GM12891 (cell line): ENCODE results near the gene HOXD3.

Source experiments
- DNase-seq: peaks from one replicate; pipeline ENCODE4 v3.0.0; 2011; ENCODE audit warnings: low spot score; ENCODE audit not compliant: insufficient read length
- FAIRE-seq: peaks from 2 replicates; lab custom pipeline; 2011; peaks lifted over from hg19 to GRCh38; lab: Jason Lieb, UNC
- PAX5 ChIP-seq: IDR thresholded peaks from 2 replicates; pipeline ENCODE4 v1.6.1; 2011; ENCODE audit warnings: low read length, moderate library complexity, mild to moderate bottlenecking; ENCODE audit not compliant: insufficient read depth, severe bottlenecking
- POLR2A ChIP-seq: IDR thresholded peaks from 2 replicates; pipeline ENCODE4 v1.6.1; 2011; ENCODE audit warnings: low read depth, low read length, control low read depth
- POLR2AphosphoS5 ChIP-seq: IDR thresholded peaks from 2 replicates; pipeline ENCODE4 v1.6.1; 2011; ENCODE audit warnings: low read depth, low read length, control low read depth
- POU2F2 ChIP-seq: IDR thresholded peaks from 2 replicates; pipeline ENCODE4 v1.6.1; 2011; ENCODE audit warnings: low read depth, mild to moderate bottlenecking, control low read depth, low read length, moderate library complexity
- SPI1 ChIP-seq: IDR thresholded peaks from 2 replicates; pipeline ENCODE4 v1.6.1; 2011; ENCODE audit warnings: low read depth, low read length, control low read depth
- TAF1 ChIP-seq: IDR thresholded peaks from 2 replicates; pipeline ENCODE4 v1.6.1; 2011; ENCODE audit warnings: low read depth, low read length, control low read depth

Gene HOXD3

DNA sequence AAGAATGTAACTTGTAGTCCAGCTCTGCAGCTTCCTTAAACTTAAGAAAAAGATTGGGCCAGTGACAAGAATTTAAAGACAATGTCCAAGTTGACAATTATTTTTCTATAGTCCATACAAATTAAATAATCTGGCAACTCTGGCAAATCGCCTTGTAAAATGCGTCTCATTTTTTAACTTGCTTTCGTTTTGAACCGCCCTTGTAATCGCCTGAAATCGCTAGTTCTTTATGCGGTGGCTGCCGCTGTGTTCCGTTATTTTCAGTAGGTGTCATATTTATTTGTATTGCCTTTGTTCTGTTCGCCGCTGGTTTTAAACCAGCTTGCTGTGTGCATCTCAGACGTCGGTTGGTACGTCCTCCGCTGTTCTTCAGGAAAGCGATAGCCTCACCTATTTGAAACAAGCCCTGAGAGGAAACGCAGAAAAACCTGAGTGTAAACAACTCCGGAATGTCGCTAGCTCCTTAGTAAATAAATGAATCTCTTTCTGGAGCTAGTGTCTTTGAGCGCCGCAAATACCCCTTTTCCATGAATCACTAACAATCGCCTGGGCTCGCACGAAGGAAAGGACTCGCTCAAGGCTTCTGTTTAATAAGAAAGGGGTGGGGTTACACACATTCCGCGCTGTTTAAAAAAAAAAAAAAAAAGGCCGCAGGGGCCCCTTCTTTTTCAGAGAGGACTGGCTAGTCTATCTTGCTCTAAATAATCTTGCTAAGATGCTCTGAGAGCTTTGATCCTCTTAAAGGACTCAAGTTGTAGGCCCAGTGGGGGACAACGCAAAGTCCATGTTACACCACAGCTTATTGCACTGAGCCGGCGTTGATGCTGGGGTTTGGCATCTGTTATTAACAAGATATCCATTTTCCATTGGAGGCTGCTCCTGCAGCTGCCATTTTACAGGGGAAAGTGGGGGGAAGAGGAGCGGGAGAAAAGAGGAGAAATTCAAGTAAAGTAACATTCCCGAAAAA, 24.6 kb upstream of the HOXD3 start:
- FAIRE-seq (no peak), DNase-seq (no peak)
- no peak for TF ChIP-seq POLR2A
- TF ChIP-seq PAX5 = no peak
- no peak for TF ChIP-seq SPI1
- no peak for TF ChIP-seq TAF1
- no peak for TF ChIP-seq POU2F2
- no peak for TF ChIP-seq POLR2AphosphoS5

DNA sequence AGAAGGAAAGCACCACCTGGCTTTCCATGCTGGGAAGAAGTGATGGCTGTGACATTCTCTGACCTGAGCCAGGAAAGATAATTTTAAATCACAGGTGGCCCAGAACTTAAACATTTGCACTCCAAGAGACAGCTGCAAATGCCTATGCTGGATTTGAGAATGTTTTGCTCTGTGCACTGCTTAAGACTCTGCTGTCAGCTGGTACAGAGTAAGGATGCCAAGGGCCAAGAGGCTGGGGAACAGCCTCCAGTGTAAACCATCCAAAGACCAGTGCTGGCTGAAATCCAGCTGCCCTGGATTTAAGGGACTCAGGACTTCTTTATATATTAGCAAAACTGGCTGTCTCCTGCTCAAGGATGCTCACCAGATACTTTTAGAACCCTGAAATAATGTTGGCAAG, 23.7 kb upstream of the HOXD3 start:
- no peak for TF ChIP-seq POU2F2
- no peak for TF ChIP-seq POLR2A
- TF ChIP-seq PAX5 = no peak
- TF ChIP-seq TAF1 = no peak
- TF ChIP-seq SPI1 = no peak
- TF ChIP-seq POLR2AphosphoS5 = no peak
- FAIRE-seq (no peak), DNase-seq (no peak)

DNA sequence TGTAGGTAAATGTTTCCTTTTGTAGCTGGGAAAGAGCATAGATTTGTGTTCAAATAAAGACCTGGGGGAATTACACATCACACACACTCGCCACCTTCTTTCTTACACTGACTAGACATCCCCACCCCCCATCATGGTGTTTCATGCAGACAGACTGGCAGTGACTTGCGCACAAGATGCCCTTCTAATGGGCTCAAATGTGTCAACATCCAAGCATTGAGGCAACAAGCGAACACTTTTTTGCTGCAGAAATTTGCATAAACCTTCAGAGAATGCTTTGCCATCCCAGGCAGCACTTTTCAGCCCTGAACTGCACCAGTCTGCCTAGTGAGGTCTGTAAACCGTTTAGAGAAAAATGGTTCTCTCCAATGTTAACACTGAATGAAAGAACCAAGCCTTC, 23.1 kb upstream of the HOXD3 start:
- DNase-seq (no peak), FAIRE-seq (no peak)
- TF ChIP-seq PAX5 = no peak
- no peak for TF ChIP-seq POLR2A
- TF ChIP-seq SPI1 = no peak
- TF ChIP-seq POU2F2 = no peak
- TF ChIP-seq TAF1 = no peak
- no peak for TF ChIP-seq POLR2AphosphoS5

DNA sequence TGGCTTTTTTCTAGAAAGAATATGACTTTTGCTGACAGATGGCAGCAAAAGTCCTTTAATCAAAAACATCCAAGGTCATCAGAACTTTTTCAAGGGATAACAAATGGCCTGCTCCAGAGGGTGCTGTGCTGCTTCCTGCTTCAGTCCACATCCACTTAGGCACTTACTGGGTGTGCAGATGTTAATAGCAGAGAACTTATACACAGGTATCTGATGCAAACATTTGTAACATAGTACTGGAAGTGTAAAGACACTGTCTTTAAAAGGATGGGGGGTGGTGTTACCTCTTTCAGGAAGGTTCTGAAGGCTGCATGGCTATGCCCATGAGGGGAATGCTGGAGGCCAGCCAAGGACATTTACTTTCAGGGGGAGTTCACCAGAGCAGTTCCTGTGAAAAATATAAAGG, 22.1 kb upstream of the HOXD3 start:
- FAIRE-seq = no peak
- TF ChIP-seq POU2F2 (no peak), TAF1 (no peak), PAX5 (no peak), POLR2A (no peak), SPI1 (no peak)
- no peak for DNase-seq

DNA sequence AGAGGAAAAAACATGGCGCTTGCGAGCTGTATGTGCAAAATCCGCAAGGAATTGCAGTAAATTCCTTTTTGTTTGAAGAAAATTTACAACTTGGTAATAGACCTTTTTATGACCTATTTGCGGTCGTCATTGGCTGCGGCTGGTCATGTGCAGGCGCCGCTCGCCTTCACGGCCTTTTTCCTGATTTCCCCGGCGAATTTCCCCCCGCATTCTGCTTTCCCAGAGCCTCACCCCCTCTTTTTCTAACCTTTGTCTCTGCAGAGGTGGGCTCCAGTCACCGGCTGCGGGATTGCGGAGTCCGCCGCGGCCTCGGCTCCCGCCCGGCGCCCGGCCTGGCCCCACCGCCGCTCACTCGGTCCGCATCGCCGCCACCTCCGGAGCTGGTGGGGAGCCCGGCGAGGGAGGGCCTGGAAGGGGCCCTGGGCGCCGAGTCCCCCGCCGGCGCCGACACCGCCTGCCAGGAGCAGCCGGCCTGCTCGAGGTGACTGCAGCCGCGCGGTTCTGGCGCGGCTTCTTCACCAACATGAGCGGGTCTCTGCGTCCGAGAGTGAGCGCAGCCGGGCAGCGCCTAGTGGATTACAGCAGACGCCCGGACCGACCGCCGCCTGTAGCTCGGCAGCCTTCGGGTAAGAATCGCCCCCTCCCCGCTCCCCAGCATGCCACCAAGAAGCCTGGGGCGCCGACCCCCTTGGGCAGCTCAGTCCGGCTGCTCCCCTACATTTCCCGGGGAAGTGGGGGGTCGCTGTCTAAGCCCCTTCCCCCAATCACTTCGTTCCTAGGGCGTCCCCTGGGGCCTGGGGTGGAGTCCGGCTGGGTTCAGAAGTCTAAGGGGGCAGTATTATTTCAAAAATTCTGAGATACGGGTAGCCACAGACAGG, 20.5 kb upstream of the HOXD3 start:
- no peak for DNase-seq
- TF ChIP-seq POU2F2 (no peak), TAF1 (no peak), PAX5 (no peak), POLR2AphosphoS5 (no peak), POLR2A (no peak), SPI1 (no peak)
- no peak for FAIRE-seq

DNA sequence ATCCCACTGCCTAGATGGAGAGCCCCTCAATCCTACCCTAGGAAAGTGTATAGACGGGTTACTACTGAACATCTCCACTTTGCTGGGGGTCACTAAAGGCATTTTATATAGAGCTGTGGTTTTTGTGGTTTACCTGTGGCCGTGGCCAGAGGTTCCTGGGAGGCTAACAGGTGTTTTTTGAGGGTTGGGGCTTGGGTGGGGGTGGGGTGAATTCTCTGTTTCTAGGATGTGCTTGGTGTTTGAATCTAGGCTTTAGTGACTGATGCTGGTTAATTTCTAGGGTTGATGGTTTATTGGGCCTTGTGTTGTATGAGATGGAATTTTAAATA, 19.9 kb upstream of the HOXD3 start:
- FAIRE-seq (no peak), DNase-seq (no peak)
- TF ChIP-seq SPI1 (no peak), TAF1 (no peak), POU2F2 (no peak), POLR2AphosphoS5 (no peak), POLR2A (no peak), PAX5 (no peak)

DNA sequence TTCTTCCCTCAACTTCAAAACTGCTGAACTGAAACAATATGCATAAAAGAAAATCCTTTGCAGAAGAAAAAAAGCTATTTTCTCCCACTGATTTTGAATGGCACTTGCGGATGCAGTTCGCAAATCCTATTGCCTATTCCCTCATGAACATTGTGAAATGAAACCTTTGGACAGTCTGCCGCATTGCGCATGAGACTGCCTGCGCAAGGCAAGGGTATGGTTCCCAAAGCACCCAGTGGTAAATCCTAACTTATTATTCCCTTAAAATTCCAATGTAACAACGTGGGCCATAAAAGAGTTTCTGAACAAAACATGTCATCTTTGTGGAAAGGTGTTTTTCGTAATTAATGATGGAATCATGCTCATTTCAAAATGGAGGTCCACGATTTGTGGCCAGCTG, 19.2 kb upstream of the HOXD3 start:
- DNase-seq (no peak), FAIRE-seq (no peak)
- no peak for TF ChIP-seq TAF1
- TF ChIP-seq POLR2A = no peak
- no peak for TF ChIP-seq PAX5
- TF ChIP-seq POU2F2 = no peak
- no peak for TF ChIP-seq SPI1
- no peak for TF ChIP-seq POLR2AphosphoS5

DNA sequence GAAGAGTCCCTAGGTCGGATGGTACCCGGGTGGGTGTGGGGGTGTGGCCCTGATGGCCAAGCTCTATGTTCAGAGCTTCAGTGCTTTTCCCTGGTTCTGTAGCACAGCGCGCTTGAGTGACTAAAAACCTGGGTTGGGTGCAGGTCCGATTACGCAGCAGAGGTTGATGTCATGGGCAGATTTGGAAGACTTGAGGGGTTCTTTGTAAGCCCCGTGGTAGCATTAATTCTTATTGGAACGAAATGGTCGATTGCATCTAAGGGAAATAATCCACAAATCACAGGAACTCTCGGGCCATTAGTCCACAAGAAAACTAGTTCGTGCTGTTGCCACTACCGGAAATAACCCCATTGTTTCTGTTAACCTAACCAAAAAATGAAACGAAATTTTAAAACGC, 18.6 kb upstream of the HOXD3 start:
- FAIRE-seq = no peak
- no peak for DNase-seq
- TF ChIP-seq PAX5 = no peak
- TF ChIP-seq POLR2A = no peak
- no peak for TF ChIP-seq TAF1
- no peak for TF ChIP-seq POLR2AphosphoS5
- no peak for TF ChIP-seq POU2F2
- no peak for TF ChIP-seq SPI1

DNA sequence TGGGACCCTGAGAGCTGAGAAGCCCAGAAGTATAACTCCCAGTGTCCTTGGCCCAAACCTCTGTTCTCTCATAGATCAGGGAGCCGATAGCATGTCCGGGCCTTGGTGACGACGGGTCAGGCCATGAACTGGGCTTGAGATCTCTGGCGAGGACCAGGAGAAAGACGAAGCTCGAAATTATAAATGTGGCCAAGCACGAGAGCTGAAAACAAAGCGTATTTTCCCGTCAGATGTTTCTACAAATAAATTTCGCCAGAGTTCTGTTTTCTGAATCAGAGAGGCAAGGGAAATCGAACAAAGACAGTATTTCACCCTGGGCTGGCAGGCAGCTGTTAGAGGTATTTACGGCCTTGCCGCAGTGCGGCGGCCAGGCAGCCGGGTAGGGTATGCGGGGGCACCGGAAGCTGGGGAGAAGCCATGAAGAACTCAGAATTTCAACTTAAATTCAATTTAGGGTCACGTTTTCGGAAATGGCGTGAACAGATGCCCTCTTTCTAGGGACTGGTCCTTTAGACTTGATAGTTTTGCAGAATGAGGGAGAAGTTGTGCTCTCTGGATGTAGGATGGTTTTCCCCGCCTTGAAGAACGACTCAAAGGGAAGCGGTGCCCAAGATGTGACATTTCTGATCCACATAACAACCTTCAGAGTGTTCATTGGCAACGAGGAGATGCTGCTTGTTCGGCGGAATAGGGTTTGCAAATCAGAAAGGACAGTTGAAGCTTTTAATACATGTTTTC, 18.0 kb upstream of the HOXD3 start:
- FAIRE-seq (no peak), DNase-seq (no peak)
- TF ChIP-seq TAF1 (no peak), POU2F2 (no peak), SPI1 (no peak)
